SK-N-SH (cell line): ENCODE data around the gene GPR183. TPM values are rescaled to one million over a fixed set of nuclear protein-coding genes. Genes with fewer than 3 reads are reported as not detected.

Source experiments
- CTCF ChIA-PET: fragments of 300-600, 350-600 bp; formaldehyde crosslinking; extraction: SDS; loops from one replicate; lab custom pipeline; 2021; lab: Yijun Ruan, JAX
- POLR2A ChIA-PET: fragments of 350-600 bp; sonication (Branson Sonifier 250); formaldehyde crosslinking; extraction: SDS; loops from one replicate; lab custom pipeline; 2020; ENCODE audit warnings: antibody characterized with exemption, inconsistent platforms; lab: Yijun Ruan, JAX
- DNase-seq: peaks from one replicate; pipeline ENCODE4 v3.0.0; 2012
- H2AFZ ChIP-seq: fragments of 200-600 bp; sonication (generic); 2 replicates; pipeline ENCODE4 v1.8.1; 2016; ENCODE audit warnings: antibody characterized with exemption, mild to moderate bottlenecking, low read depth
- H3F3A ChIP-seq: fragments of 200-600 bp; sonication (generic); replicated peaks from 2 replicates; pipeline ENCODE3; 2016; ENCODE audit warnings: antibody characterized with exemption, mild to moderate bottlenecking; ENCODE audit not compliant: insufficient read depth
- H3K27ac ChIP-seq, 2 experiments: fragments of 200-500 bp in 1 of 2; fragments of 200-600 bp in 1 of 2; sonication (Bioruptor generic) in 1 of 2; sonication (generic), shearing (Covaris generic) in 1 of 2; 2 replicates each; pipeline versions ENCODE4 v1.5.1 to v1.6.1; 2014 to 2016; ENCODE audit warnings: low read depth in 2 of 2, inconsistent platforms in 1 of 2, low read length in 1 of 2, mild to moderate bottlenecking in 1 of 2, mixed read lengths in 1 of 2
- H3K27me3 ChIP-seq: fragments of 200-600 bp; sonication (generic), shearing (Covaris generic); 2 replicates; pipeline ENCODE4 v1.6.1; 2016; ENCODE audit warnings: mixed run types; ENCODE audit not compliant: insufficient read depth
- H3K36me3 ChIP-seq, 2 experiments: fragments of 200-500 bp in 1 of 2; fragments of 200-600 bp in 1 of 2; sonication (Bioruptor generic) in 1 of 2; sonication (generic) in 1 of 2; replicated peaks in 1 of 2; 2 replicates each; pipeline versions ENCODE3 to v1.5.1; 2014 to 2016; ENCODE audit warnings: low read length in 1 of 2, mild to moderate bottlenecking in 1 of 2; ENCODE audit not compliant: insufficient read depth in 2 of 2, control insufficient read depth in 1 of 2
- H3K4me1 ChIP-seq, 2 experiments: fragments of 200-500 bp in 1 of 2; fragments of 200-600 bp in 1 of 2; sonication (Bioruptor generic) in 1 of 2; sonication (generic), shearing (Covaris generic) in 1 of 2; 2 replicates each; pipeline versions ENCODE4 v1.5.1 to v1.6.1; 2014 to 2016; ENCODE audit warnings: low read depth in 1 of 2, low read length in 1 of 2, mixed run types in 1 of 2; ENCODE audit not compliant: insufficient read depth in 2 of 2, control insufficient read depth in 1 of 2
- H3K4me2 ChIP-seq: fragments of 200-600 bp; sonication (generic), shearing (Covaris generic); 2 replicates; pipeline ENCODE4 v1.6.1; 2017; ENCODE audit warnings: mixed run types
- H3K4me3 ChIP-seq, 2 experiments: fragments of 200-500 bp in 1 of 2; fragments of 200-600 bp in 1 of 2; sonication (Bioruptor generic) in 1 of 2; sonication (generic), shearing (Covaris generic) in 1 of 2; 2 replicates each; pipeline versions ENCODE4 v1.5.1 to v1.8.1; 2014 to 2016; ENCODE audit warnings: low read depth in 2 of 2, inconsistent platforms in 1 of 2, low read length in 1 of 2, mild to moderate bottlenecking in 1 of 2, mixed read lengths in 1 of 2, moderate library complexity in 1 of 2
- H3K79me2 ChIP-seq: fragments of 200-600 bp; sonication (generic); 2 replicates; pipeline ENCODE4 v1.8.1; 2017; ENCODE audit warnings: mild to moderate bottlenecking; ENCODE audit not compliant: insufficient read depth
- H3K9ac ChIP-seq: fragments of 200-600 bp; sonication (generic); 2 replicates; pipeline ENCODE4 v1.6.1; 2017; ENCODE audit warnings: mixed run types
- H3K9me2 ChIP-seq: fragments of 200-600 bp; sonication (generic); 2 replicates; pipeline ENCODE4 v1.6.1; 2017; ENCODE audit warnings: mixed run types
- H3K9me3 ChIP-seq: fragments of 200-600 bp; sonication (generic); 2 replicates; pipeline ENCODE4 v1.6.1; 2017; ENCODE audit warnings: mixed run types, mild to moderate bottlenecking, moderate library complexity
- H4K20me1 ChIP-seq: fragments of 200-600 bp; sonication (generic); 2 replicates; pipeline ENCODE4 v1.6.1; 2017; ENCODE audit warnings: mild to moderate bottlenecking, mixed run types; ENCODE audit not compliant: insufficient read depth
- CHD2 ChIP-seq: fragments of 150-350 bp; IDR thresholded peaks from 2 replicates; pipeline ENCODE4 v1.6.1; 2018; ENCODE audit warnings: low read length; ENCODE audit not compliant: partially characterized antibody
- CTCF ChIP-seq: fragments of 200-600 bp; sonication (generic); IDR thresholded peaks from 2 replicates; pipeline ENCODE4 v1.6.1; 2017; ENCODE audit warnings: antibody characterized with exemption, mild to moderate bottlenecking, moderate library complexity
- ELF1 ChIP-seq: IDR thresholded peaks from 2 replicates; pipeline ENCODE4 v1.4.0; 2012
- EZH2phosphoT487 ChIP-seq: fragments of 200-600 bp; sonication (generic); IDR thresholded peaks from 2 replicates; pipeline ENCODE4 v1.6.1; 2017; ENCODE audit warnings: low read depth, mixed run types, mild to moderate bottlenecking, antibody characterized with exemption, moderate library complexity, borderline replicate concordance
- FOSL2 ChIP-seq: IDR thresholded peaks from 2 replicates; pipeline ENCODE4 v1.4.0; 2012; ENCODE audit warnings: low read depth, mild to moderate bottlenecking, moderate library complexity, borderline replicate concordance
- FOXJ3 ChIP-seq: sonication (generic); formaldehyde crosslinking; IDR thresholded peaks from 2 replicates; pipeline ENCODE4 v1.5.1; 2020; ENCODE audit warnings: mild to moderate bottlenecking, missing genetic modification reagents
- GABPA ChIP-seq: IDR thresholded peaks from 2 replicates; pipeline ENCODE4 v1.4.0; 2012; ENCODE audit warnings: low read depth, mild to moderate bottlenecking
- GATA2 ChIP-seq: sonication (generic); formaldehyde crosslinking; IDR thresholded peaks from 2 replicates; pipeline ENCODE4 v1.5.0; 2020; ENCODE audit warnings: mild to moderate bottlenecking, missing genetic modification reagents
- MEF2A ChIP-seq: IDR thresholded peaks from 2 replicates; pipeline ENCODE4 v1.4.0; 2012; ENCODE audit warnings: low read depth, borderline replicate concordance
- RAD21 ChIP-seq: IDR thresholded peaks from 2 replicates; pipeline ENCODE4 v1.6.1; 2012; ENCODE audit warnings: mild to moderate bottlenecking, low read length
- RCOR1 ChIP-seq: fragments of 150-350 bp; IDR thresholded peaks from 2 replicates; pipeline ENCODE4 v1.6.1; 2017; ENCODE audit warnings: antibody characterized with exemption, low read length
- REST ChIP-seq: IDR thresholded peaks from 2 replicates; pipeline ENCODE4 v1.6.1; 2012; ENCODE audit warnings: mild to moderate bottlenecking, low read depth, low read length, moderate library complexity
- RXRA ChIP-seq: IDR thresholded peaks from 2 replicates; pipeline ENCODE4 v1.4.0; 2012; ENCODE audit warnings: low read depth, mild to moderate bottlenecking, borderline replicate concordance
- SIN3A ChIP-seq: IDR thresholded peaks from 2 replicates; pipeline ENCODE4 v1.6.1; 2012; ENCODE audit warnings: low read depth, mild to moderate bottlenecking, low read length, moderate library complexity, borderline replicate concordance
- TCF12 ChIP-seq: IDR thresholded peaks from 2 replicates; pipeline ENCODE4 v1.4.0; 2012
- TEAD4 ChIP-seq: IDR thresholded peaks from 2 replicates; pipeline ENCODE4 v1.4.0; 2012; ENCODE audit warnings: mild to moderate bottlenecking, borderline replicate concordance; ENCODE audit not compliant: insufficient read depth
- USF1 ChIP-seq: IDR thresholded peaks from 2 replicates; pipeline ENCODE4 v1.4.0; 2012; ENCODE audit warnings: low read depth, borderline replicate concordance
- YY1 ChIP-seq: IDR thresholded peaks from 2 replicates; pipeline ENCODE4 v1.4.0; 2012; ENCODE audit warnings: low read depth, mild to moderate bottlenecking
- ZBTB33 ChIP-seq: IDR thresholded peaks from 2 replicates; pipeline ENCODE4 v1.4.0; 2012; ENCODE audit warnings: low read depth, borderline replicate concordance
- WGBS: methylation state at CpG from one replicate; pipeline ENCODE4 v1.1.6; 2017; ENCODE audit warnings: low lambda C conversion rate; 5-methylcytosine and 5-hydroxymethylcytosine counted together
- polyA plus RNA-seq, 3 experiments: library from polyadenylated mRNA; depleted of rRNA; stranded (reverse); fragments of >200 nt; gene quantifications; 2 replicates each; pipeline ENCODE4 v1.2.3, GENCODE V29; 2012

The GPR183 gene
- polyA plus RNA-seq, 1 of the 3 experiments (the other 2 are of a cell fraction) = 0.07 TPM

GRCh38 chr13:99301056-99301838 lies 6.0 kb downstream of the GPR183 start:
- Histone ChIP-seq H3K9me2 (no peaks in the 10 kb centered on the region), H3K79me2 (no peaks in the 10 kb centered on the region), H3K9me3 (no peaks in the 10 kb centered on the region), H2AFZ (no peak overlapping the region), H3K4me3 (no peak overlapping the region), H3K4me1 (peaks cover 1 to 5% of the 10 kb centered on the region in 2 experiments; a peak in 2 of 4 replicates), H4K20me1 (no peaks in the 10 kb centered on the region), H3F3A (no peaks in the 10 kb centered on the region), H3K36me3 (peaks cover 4 to 5% of the 10 kb centered on the region in 2 experiments), H3K27ac (no peak overlapping the region), H3K27me3 (no peaks in the 10 kb centered on the region), H3K9ac (no peak overlapping the region), H3K4me2 (no peak overlapping the region)
- ChIA-PET POLR2A (no interaction called here), CTCF (interaction anchor here (0.6 to 1.5 kb wide), 3 partner anchors 8 to 141 kb away, joined by 3 to 5 read pairs (median 3); no protein-coding TSS in a partner anchor)
- DNase-seq = no peak
- 93% methylated on average over 7 of the region's 7 CpGs for whole genome bisulfite sequencing
- TF ChIP-seq CTCF (no peak), CHD2 (no peak), FOSL2 (no peak), GATA2 (CRISPR knock-in tag) (no peak), GABPA (no peak)

- no peak for DNase-seq
- 96% methylated on average over 4 of the region's 4 CpGs for WGBS
- CTCF ChIA-PET = interaction anchor here (1.0 to 1.5 kb wide), 4 partner anchors 9 to 123 kb away, joined by 3 to 7 read pairs (median 4); no protein-coding TSS in a partner anchor
- no peak for TF ChIP-seq RAD21
- no peak for TF ChIP-seq YY1
- TF ChIP-seq FOSL2 = no peak
- TF ChIP-seq TEAD4 = no peak
- TF ChIP-seq ZBTB33 = no peak
- TF ChIP-seq MEF2A = no peak
- no peak for TF ChIP-seq RXRA
- no peak for TF ChIP-seq REST
- TF ChIP-seq TCF12 = no peak
- no peak for TF ChIP-seq SIN3A
- TF ChIP-seq USF1 = no peak
- TF ChIP-seq GABPA = no peak
- no peak for TF ChIP-seq EZH2phosphoT487
- TF ChIP-seq RCOR1 = no peak
- no peak for TF ChIP-seq ELF1
- no peak for TF ChIP-seq FOXJ3 (CRISPR knock-in tag)
These were observed 7.3 kb downstream of the GPR183 start for GRCh38 chr13:99299920-99300341.

More at GRCh38 chr13:99299920-99300341, 7.3 kb downstream of the GPR183 start:
- Histone ChIP-seq H3K79me2 (no peaks in the 10 kb centered on the region), H3K27me3 (no peaks in the 10 kb centered on the region), H3K9me2 (no peaks in the 10 kb centered on the region), H3K9me3 (no peaks in the 10 kb centered on the region), H4K20me1 (no peaks in the 10 kb centered on the region), H3K9ac (no peak overlapping the region), H3K4me1 (peaks cover 5 to 11% of the 10 kb centered on the region in 2 experiments; a peak in 2 of 4 replicates), H2AFZ (no peak overlapping the region), H3K36me3 (peaks cover 4 to 5% of the 10 kb centered on the region in 2 experiments), H3K4me2 (no peak overlapping the region), H3K4me3 (no peak overlapping the region), H3K27ac (no peak overlapping the region), H3F3A (no peaks in the 10 kb centered on the region)
- POLR2A ChIA-PET = no interaction called here
